WERI-Rb-1 (cell line): ENCODE measurements around the gene ST8SIA6.

Source experiments
- DNase-seq: peaks from one replicate; pipeline ENCODE4 v3.0.0-alpha.2; 2020
- H3K27ac ChIP-seq: fragments of 250-450 bp; sonication (Bioruptor Pico); 2 replicates; pipeline ENCODE4 v1.5.1; 2020; ENCODE audit warnings: mild to moderate bottlenecking, moderate library complexity
- H3K27me3 ChIP-seq: fragments of 250-450 bp; sonication (Bioruptor Pico); 2 replicates; pipeline ENCODE4 v1.5.1; 2021; ENCODE audit warnings: mild to moderate bottlenecking, low read depth, moderate library complexity; ENCODE audit not compliant: insufficient read depth, severe bottlenecking
- H3K36me3 ChIP-seq: fragments of 250-450 bp; sonication (Bioruptor Pico); 2 replicates; pipeline ENCODE4 v1.5.1; 2020; ENCODE audit warnings: mild to moderate bottlenecking, moderate library complexity
- H3K4me3 ChIP-seq: 2 replicates; pipeline ENCODE4 v1.5.1; 2011; ENCODE audit warnings: low read depth, mild to moderate bottlenecking, control low read depth, low read length
- H3K9me3 ChIP-seq: fragments of 250-450 bp; sonication (Bioruptor Pico); 2 replicates; pipeline ENCODE4 v1.5.1; 2021; ENCODE audit warnings: mild to moderate bottlenecking, moderate library complexity; ENCODE audit not compliant: severe bottlenecking
- CTCF ChIP-seq: IDR thresholded peaks from 2 replicates; pipeline ENCODE4 v1.5.1; 2011; ENCODE audit warnings: low read depth, mild to moderate bottlenecking, control low read depth, inconsistent platforms, low read length

Gene ST8SIA6

GRCh38 chr10:17348501-17349349 lies 105.7 kb downstream of the ST8SIA6 start:
- no peaks in the 10 kb centered on the region for H3K27me3 ChIP-seq
- H3K36me3 ChIP-seq = no peaks in the 10 kb centered on the region
- H3K4me3 ChIP-seq = no peak overlapping the region
- TF ChIP-seq CTCF = no peak
- peak; percentile 62 for DNase-seq
- H3K27ac ChIP-seq = peak overlapping the region; percentile 33
- no peaks in the 10 kb centered on the region for H3K9me3 ChIP-seq

GRCh38 chr10:17348011-17348500 lies 106.3 kb downstream of the ST8SIA6 start:
- H3K9me3 ChIP-seq = no peaks in the 10 kb centered on the region
- H3K27me3 ChIP-seq = no peaks in the 10 kb centered on the region
- no peak for TF ChIP-seq CTCF
- H3K4me3 ChIP-seq = no peak overlapping the region
- no peak for DNase-seq
- no peak overlapping the region for H3K27ac ChIP-seq
- H3K36me3 ChIP-seq = no peaks in the 10 kb centered on the region

DNA sequence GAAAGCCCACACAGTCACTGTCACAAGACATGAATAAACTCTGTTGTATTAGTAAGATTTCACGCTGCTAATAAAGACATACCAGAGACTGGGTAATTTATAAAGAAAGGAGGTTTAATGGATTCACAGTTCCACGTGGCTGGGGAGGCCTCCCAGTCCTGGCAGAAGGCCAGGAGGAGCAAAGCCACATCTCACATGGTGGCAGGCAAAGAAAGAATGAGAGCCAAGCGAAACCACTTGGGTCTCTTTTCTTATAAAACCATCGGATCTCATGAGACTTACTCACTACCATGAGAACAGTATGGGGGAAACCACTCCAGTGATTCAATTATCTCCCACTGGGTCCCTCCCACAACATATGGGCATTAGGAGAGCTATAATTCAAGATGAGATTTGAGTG lies 110.2 kb downstream of the ST8SIA6 start:
- DNase-seq = peak; percentile 6
- no peaks in the 10 kb centered on the region for H3K36me3 ChIP-seq
- H3K27ac ChIP-seq = no peak overlapping the region
- no peaks in the 10 kb centered on the region for H3K9me3 ChIP-seq
- no peak for TF ChIP-seq CTCF
- no peaks in the 10 kb centered on the region for H3K27me3 ChIP-seq
- H3K4me3 ChIP-seq = no peak overlapping the region

GRCh38 chr10:17343118-17343517 lies 111.3 kb downstream of the ST8SIA6 start:
- no peak overlapping the region for H3K4me3 ChIP-seq
- no peak for DNase-seq
- H3K36me3 ChIP-seq = no peaks in the 10 kb centered on the region
- no peak overlapping the region for H3K27ac ChIP-seq
- no peaks in the 10 kb centered on the region for H3K9me3 ChIP-seq
- TF ChIP-seq CTCF = no peak
- no peaks in the 10 kb centered on the region for H3K27me3 ChIP-seq

DNA sequence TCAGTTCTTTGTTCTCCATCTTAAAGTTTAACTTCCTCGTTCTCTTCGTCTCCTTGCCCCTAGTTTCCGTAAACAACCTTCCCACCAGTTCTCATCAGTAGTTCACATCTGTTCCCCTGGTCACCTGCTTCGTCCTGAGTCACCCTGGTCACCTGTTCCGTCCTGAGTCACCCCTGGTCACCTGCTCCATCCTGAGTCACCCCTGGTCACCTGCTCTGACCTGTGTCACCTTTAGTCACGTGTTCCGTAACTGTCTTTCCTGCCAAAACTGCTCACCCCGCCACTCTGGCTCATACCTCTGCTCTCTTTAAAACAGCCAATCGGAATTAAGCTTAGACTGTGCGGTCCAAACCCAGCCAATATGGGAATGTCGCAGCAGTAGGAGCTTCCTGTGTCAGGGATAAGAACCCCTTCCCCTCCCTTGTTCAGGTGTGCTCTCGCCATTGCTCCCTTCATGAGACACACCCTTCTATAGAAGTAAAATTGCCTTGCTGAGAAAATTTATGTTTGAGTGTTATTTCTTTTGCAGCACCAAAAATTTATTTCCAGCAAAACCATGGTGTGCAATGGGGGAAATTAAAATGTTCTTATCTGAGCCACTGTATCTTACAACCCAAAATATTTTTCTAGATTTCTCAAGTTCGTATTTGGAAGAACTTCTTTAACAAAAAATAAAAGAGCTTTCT lies 114.1 kb downstream of the ST8SIA6 start:
- H3K27ac ChIP-seq = no peak overlapping the region
- no peaks in the 10 kb centered on the region for H3K36me3 ChIP-seq
- no peak overlapping the region for H3K4me3 ChIP-seq
- no peaks in the 10 kb centered on the region for H3K9me3 ChIP-seq
- H3K27me3 ChIP-seq = no peaks in the 10 kb centered on the region
- no peak for TF ChIP-seq CTCF
- no peak for DNase-seq
